Ovary (tissue), 9 donors: ENCODE results near the gene CNTRL. TPM values are rescaled to one million over a fixed set of nuclear protein-coding genes. Genes with fewer than 3 reads are reported as not detected.

ENCODE experiments used
- DNase-seq, 5 donors: peaks; one replicate each; pipeline ENCODE4 v3.0.0-alpha.2; 2019 to 2020
- H3K27ac ChIP-seq, 2 donors: fragments of 200-600 bp; one replicate each; pipeline versions ENCODE4 v1.5.1 to v1.8.0; 2019 to 2022
- H3K27me3 ChIP-seq: fragments of 200-600 bp; one replicate; pipeline ENCODE4 v1.8.0; 2022
- H3K36me3 ChIP-seq: fragments of 200-600 bp; sonication (generic); one replicate; pipeline ENCODE4 v1.5.1; 2019
- H3K4me1 ChIP-seq: one replicate; pipeline ENCODE4 v1.8.1; 2013; ENCODE audit warnings: mild to moderate bottlenecking, moderate library complexity; ENCODE audit not compliant: insufficient read depth
- H3K4me3 ChIP-seq: fragments of 200-600 bp; sonication (generic); one replicate; pipeline ENCODE4 v1.5.1; 2017
- H3K9me3 ChIP-seq, 2 donors: fragments of 200-600 bp in 1 of 2; sonication (generic) in 1 of 2; one replicate each; pipeline versions ENCODE4 v1.5.1 to v1.8.1; 2013 to 2019; ENCODE audit warnings: mild to moderate bottlenecking in 1 of 2, moderate library complexity in 1 of 2
- CTCF ChIP-seq, 3 donors: fragments of 450-650 bp in 2 of 3; fragments of 200-600 bp in 1 of 3; IDR thresholded peaks; one replicate each; pipeline versions ENCODE4 v1.5.1 to v1.8.0; 2016 to 2022; ENCODE audit warnings: antibody characterized with exemption in 3 of 3, mild to moderate bottlenecking in 1 of 3
- EP300 ChIP-seq: sonication (generic); formaldehyde crosslinking; IDR thresholded peaks from one replicate; pipeline ENCODE4 v1.6.1; 2017; ENCODE audit warnings: antibody characterized with exemption
- POLR2A ChIP-seq: fragments of 450-650 bp; IDR thresholded peaks from one replicate; pipeline ENCODE4 v1.6.1; 2017; ENCODE audit warnings: antibody characterized with exemption, mild to moderate bottlenecking, moderate library complexity
- WGBS, 3 donors: extraction: QIAGEN DNeasy Blood & Tissue Kit in 1 of 3; methylation state at CpG; one replicate each; pipeline versions ENCODE4 v1.1.5 to v1.1.7; 2013 to 2017; 5-methylcytosine and 5-hydroxymethylcytosine counted together
- intact Hi-C, 4 donors: fragments of 100-400 bp; cut with DNase I; formaldehyde crosslinking; loops; one replicate each; pipeline versions ENCODE4 v1.11.0 to v1.15.1; 2022 to 2023
- polyA plus RNA-seq, 2 donors: library from polyadenylated mRNA; stranded (reverse); fragments of 200-250 nt in 1 of 2; fragments of 350-450 nt in 1 of 2; fragmentation: Illumina TruSeq in 1 of 2; extraction: RNeasy Lipid Tissue Mini Kit (QIAGEN cat#74804) in 1 of 2; gene quantifications; one replicate each; pipeline ENCODE4 v1.2.3, GENCODE V29; 2013 to 2014
- total RNA-seq, 7 donors: library from RNA; depleted of rRNA in 2 of 7; stranded (reverse); fragments of >200 nt in 2 of 7; fragmentation: NEBNext Ultra II Directional in 3 of 7; extraction: Animal tissue kit (Norgen Biotek cat#: 25700) in 3 of 7; gene quantifications; one replicate each; pipeline versions ENCODE4 v1.1.0 to v1.2.4, GENCODE V29; 2016 to 2023
- donor health status: DM: no; HTN: no; CAD: no; lungs with moderate emphysema.
- donor health status: DM: no; HTN: no; CAD: no.
- donor health status: Bipolar disorder and iron deficiency.
- donor health status: DM: yes; HTN: yes; CAD: no.
- donor health status: DM: no; HTN: no; CAD: no.
- donor health status: DM: yes; HTN: yes; CAD: no.

CNTRL gene
- total and polyA plus RNA-seq, 9 donors = 10.0 to 27.2 (median 19.0) TPM

GRCh38 chr9:121048175-121048574, 26.6 kb upstream of the CNTRL start:
- Histone ChIP-seq H3K36me3 (no peaks in the 10 kb centered on the region), H3K4me1 (no peaks in the 10 kb centered on the region), H3K27me3 (no peaks in the 10 kb centered on the region), H3K4me3 (no peak overlapping the region), H3K27ac (no peak overlapping the region), H3K9me3 (no peaks in the 10 kb centered on the region)
- TF ChIP-seq POLR2A = no peak
- no peak for TF ChIP-seq CTCF (IDR thresholded peaks at IDR 0.05)
- TF ChIP-seq EP300 = no peak
- intact Hi-C loops = no loop called here
- DNase-seq = no peak
- 98 to 99% (median 98%) methylated on average over 2 of the region's 2 CpGs for whole genome bisulfite sequencing, 3 donors

GRCh38 chr9:121048618-121049017, 26.1 kb upstream of the CNTRL start:
- Histone ChIP-seq H3K27me3 (no peaks in the 10 kb centered on the region), H3K4me1 (no peaks in the 10 kb centered on the region), H3K9me3 (no peaks in the 10 kb centered on the region), H3K36me3 (no peaks in the 10 kb centered on the region), H3K27ac (no peak overlapping the region), H3K4me3 (no peak overlapping the region)
- TF ChIP-seq EP300 (no peak), CTCF (IDR thresholded peaks at IDR 0.05) (no peak), POLR2A (no peak)
- intact Hi-C loops = no loop called here
- no peak for DNase-seq

- Histone ChIP-seq H3K4me3 (no peak within 1 kb of the TSS), H3K9me3 (no peaks in the 10 kb centered on the region), H3K36me3 (no peaks in the 10 kb centered on the region), H3K27me3 (no peaks in the 10 kb centered on the region), H3K27ac (no peak within 1 kb of the TSS), H3K4me1 (no peaks in the 10 kb centered on the region)
- WGBS, 3 donors = 77 to 86% (median 80%) methylated on average over 6 of the region's 6 CpGs
- intact Hi-C loops = loop anchor here in 1 of 4 donors (10.0 kb wide), 1 partner anchor 296 kb away; no protein-coding TSS in a partner anchor
- TF ChIP-seq CTCF (IDR thresholded peaks at IDR 0.05) = no peak
- no peak for TF ChIP-seq EP300
- no peak for TF ChIP-seq POLR2A
- DNase-seq = no peak
Observed at GRCh38 chr9:121050128-121050988, 24.4 kb upstream of the CNTRL start, which contains the start of gene C5. Gene C5 (minus strand): TSS chr9:121050275. CDS start chr9:121050246, 29 bp downstream.

GRCh38 chr9:121053544-121053943, 21.2 kb upstream of the CNTRL start:
- Histone ChIP-seq H3K4me1 (no peaks in the 10 kb centered on the region), H3K27me3 (no peaks in the 10 kb centered on the region), H3K9me3 (no peaks in the 10 kb centered on the region), H3K27ac (no peak overlapping the region), H3K36me3 (no peaks in the 10 kb centered on the region), H3K4me3 (no peak overlapping the region)
- WGBS, 3 donors = 66 to 70% (median 68%) methylated on average over 4 of the region's 4 CpGs
- TF ChIP-seq POLR2A (no peak), CTCF (IDR thresholded peaks at IDR 0.05) (no peak), EP300 (no peak)
- intact Hi-C loops = loop anchor here in 1 of 4 donors (10.0 kb wide), 1 partner anchor 299 kb away; no protein-coding TSS in a partner anchor
- no peak for DNase-seq
